B cell (primary cell): ENCODE measurements around the gene ZNF831. TPM values are rescaled to one million over a fixed set of nuclear protein-coding genes. Genes with fewer than 3 reads are reported as not detected.

ENCODE experiments used
- ATAC-seq: fragments of 200-7000 bp; cut with Tn5 transposase; one replicate; pipeline ENCODE4 v1.10.0; 2021; ENCODE audit warnings: low read depth, mild to moderate bottlenecking, moderate number of reproducible peaks, moderate library complexity
- CTCF ChIA-PET: fragments of 350-600 bp; sonication (Branson Sonifier 250); formaldehyde crosslinking; loops from one replicate; lab custom pipeline; 2021; ENCODE audit warnings: antibody characterized with exemption, inconsistent platforms; lab: Charles Lee
- POLR2A ChIA-PET: fragments of 350-600 bp; sonication (Branson Sonifier 250); formaldehyde crosslinking; loops from one replicate; lab custom pipeline; 2021; ENCODE audit warnings: antibody characterized with exemption; lab: Charles Lee
- DNase-seq: peaks from one replicate; pipeline ENCODE4 v3.0.0; 2013
- H2AFZ ChIP-seq: 2 replicates; pipeline ENCODE4 v1.6.1; 2012; ENCODE audit warnings: mild to moderate bottlenecking, low read depth, low read length; ENCODE audit not compliant: insufficient read depth, poor library complexity, severe bottlenecking
- H3K27ac ChIP-seq, 2 donors: 1 replicate in 1 of 2; 2 replicates in 1 of 2; pipeline ENCODE4 v1.5.1; 2012 to 2013; ENCODE audit warnings: low read length in 2 of 2, mild to moderate bottlenecking in 2 of 2, moderate library complexity in 1 of 2
- H3K27me3 ChIP-seq, 4 experiments: fragments of 200-600 bp in 1 of 4; sonication (generic) in 1 of 4; replicated peaks in 1 of 4; 1 replicate in 2 of 4; 2 replicates in 2 of 4; pipeline versions ENCODE4 v1.6.1 to v1.7.0; 2013 to 2016; ENCODE audit warnings: low read length in 3 of 4, mild to moderate bottlenecking in 2 of 4, mixed read lengths in 1 of 4, moderate library complexity in 1 of 4; ENCODE audit not compliant: insufficient read depth in 4 of 4, control insufficient read depth in 3 of 4; ENCODE audit errors: control extremely low read depth in 1 of 4
- H3K36me3 ChIP-seq, 2 experiments: replicated peaks in 1 of 2; 1 replicate in 1 of 2; 2 replicates in 1 of 2; pipeline versions ENCODE4 v1.6.1 to v1.7.1; 2013; ENCODE audit warnings: low read length in 1 of 2; ENCODE audit not compliant: insufficient read depth in 2 of 2, control insufficient read depth in 1 of 2; ENCODE audit errors: control extremely low read depth in 1 of 2, extremely low read depth in 1 of 2
- H3K4me1 ChIP-seq, 2 donors: fragments of 200-600 bp in 1 of 2; sonication (generic) in 1 of 2; 1 replicate in 1 of 2; 2 replicates in 1 of 2; pipeline versions ENCODE4 v1.5.1 to v1.6.1; 2013 to 2017; ENCODE audit warnings: low read length in 2 of 2; ENCODE audit not compliant: control insufficient read depth in 2 of 2, insufficient read depth in 2 of 2
- H3K4me2 ChIP-seq: replicated peaks from 2 replicates; pipeline ENCODE3; 2012; ENCODE audit warnings: mild to moderate bottlenecking, low read depth, low read length; ENCODE audit not compliant: poor library complexity, severe bottlenecking
- H3K4me3 ChIP-seq, 5 experiments: fragments of 200-600 bp in 1 of 5; sonication (generic) in 1 of 5; 1 replicate in 3 of 5; 2 replicates in 2 of 5; pipeline versions ENCODE4 v1.5.1 to v1.7.0; 2011 to 2016; ENCODE audit warnings: low read length in 4 of 5, mild to moderate bottlenecking in 4 of 5, low read depth in 2 of 5, control low read depth in 1 of 5, moderate library complexity in 1 of 5; ENCODE audit not compliant: insufficient read depth in 1 of 5; ENCODE audit errors: control extremely low read depth in 1 of 5, extremely low read depth in 1 of 5
- H3K79me2 ChIP-seq: fragments of 200-600 bp; sonication (generic); one replicate; pipeline ENCODE4 v1.6.0; 2016; ENCODE audit warnings: low read length; ENCODE audit not compliant: control insufficient read depth, insufficient read depth
- H3K9ac ChIP-seq: fragments of 200-600 bp; sonication (generic); 2 replicates; pipeline ENCODE4 v1.6.1; 2017; ENCODE audit warnings: mild to moderate bottlenecking, low read length, moderate library complexity
- H3K9me3 ChIP-seq, 3 donors: one replicate each; pipeline versions ENCODE4 v1.6.1 to v1.7.1; 2013; ENCODE audit warnings: low read length in 2 of 3; ENCODE audit not compliant: control insufficient read depth in 2 of 3, insufficient read depth in 1 of 3; ENCODE audit errors: control extremely low read depth in 1 of 3
- H4K20me1 ChIP-seq: 2 replicates; pipeline ENCODE4 v1.6.0; 2012; ENCODE audit warnings: mild to moderate bottlenecking, low read length; ENCODE audit not compliant: insufficient read depth, control insufficient read depth, poor library complexity, severe bottlenecking
- H3K27ac Mint-ChIP-seq: one replicate; pipeline ENCODE4 v1.8.0; 2021; ENCODE audit warnings: mixed read lengths
- H3K27me3 Mint-ChIP-seq: one replicate; pipeline ENCODE4 v1.8.0; 2021; ENCODE audit warnings: mixed read lengths
- H3K4me1 Mint-ChIP-seq: one replicate; pipeline ENCODE4 v1.8.0; 2021; ENCODE audit warnings: mixed read lengths
- H3K4me3 Mint-ChIP-seq: one replicate; pipeline ENCODE4 v1.8.0; 2021; ENCODE audit warnings: mixed read lengths
- H3K9me3 Mint-ChIP-seq: one replicate; pipeline ENCODE4 v1.8.0; 2022; ENCODE audit warnings: mixed read lengths; ENCODE audit not compliant: insufficient read depth
- CTCF ChIP-seq: fragments of 200-600 bp; IDR thresholded peaks from one replicate; pipeline ENCODE4 v1.8.0; 2022; ENCODE audit warnings: antibody characterized with exemption, mild to moderate bottlenecking
- EZH2 ChIP-seq: IDR thresholded peaks from 2 replicates; pipeline ENCODE4 v1.6.1; 2012; ENCODE audit warnings: borderline replicate concordance, low read depth, mild to moderate bottlenecking, moderate library complexity, low read length; ENCODE audit not compliant: insufficient read depth, poor library complexity, severe bottlenecking
- WGBS: methylation state at CpG from one replicate; pipeline ENCODE4 v1.1.5; 2013; ENCODE audit warnings: missing lambda C conversion rate; ENCODE audit not compliant: insufficient coverage; 5-methylcytosine and 5-hydroxymethylcytosine counted together
- intact Hi-C: fragments of 100-400 bp; cut with micrococcal nuclease; formaldehyde crosslinking; loops from one replicate; pipeline ENCODE4 v1.10.0; 2022
- polyA plus RNA-seq: library from polyadenylated mRNA; depleted of rRNA; stranded (reverse); fragments of >200 nt; gene quantifications from 2 replicates; pipeline ENCODE4 v1.2.3, GENCODE V29; 2012
- total RNA-seq, 2 donors: library from RNA; stranded (reverse); fragments of 120-200 nt in 1 of 2; gene quantifications; 1 replicate in 1 of 2; 2 replicates in 1 of 2; pipeline versions ENCODE4 v1.2.3 to v1.2.4, GENCODE V29; 2013 to 2022

ZNF831 gene
- total and polyA plus RNA-seq, 2 donors (not counting 1 experiment from before 2014, with no cell fraction given), result 1.7 to 14.1 TPM

GRCh38 chr20:59121714-59122565 lies 41.7 kb upstream of the ZNF831 start:
- H3K4me2 ChIP-seq, result peak overlapping the region; percentile 87
- DNase-seq (peak; percentile 44), ATAC-seq (no peak)
- H3K4me3 Mint-ChIP-seq, result peak overlapping the region; percentile 91
- H4K20me1 ChIP-seq, result no peaks in the 10 kb centered on the region
- no peak for TF ChIP-seq EZH2
- no peak for TF ChIP-seq CTCF
- H3K27ac Mint-ChIP-seq, result peak overlapping the region; percentile 98
- H3K9ac ChIP-seq, result peak overlapping the region; percentile 71
- POLR2A ChIA-PET, result interaction anchor here (0.6 to 1.4 kb wide), 6 partner anchors 41 to 1686 kb away, joined by 3 to 6 read pairs (median 4); partner anchors contain the start of gene ZNF831
- peak overlapping the region in 1 of 5 experiments; percentile 71 for H3K4me3 ChIP-seq
- H3K27me3 ChIP-seq, result no peaks in the 10 kb centered on the region
- peaks cover 82% of the 10 kb centered on the region for H3K4me1 Mint-ChIP-seq
- peaks cover 72 to 75% of the 10 kb centered on the region in 2 donors for H3K4me1 ChIP-seq
- WGBS, result 89% methylated on average over 3 of the region's 8 CpGs
- H3K36me3 ChIP-seq, result no peaks in the 10 kb centered on the region
- intact Hi-C loops, result loop anchor here (1.0 to 10.0 kb wide), 4 partner anchors 21 to 1417 kb away; partner anchors contain the start of gene PRELID3B
- no peaks in the 10 kb centered on the region for H3K9me3 Mint-ChIP-seq
- H3K27me3 Mint-ChIP-seq, result no peaks in the 10 kb centered on the region
- CTCF ChIA-PET, result interaction anchor here (0.8 to 6.9 kb wide), 16 partner anchors 12 to 103 kb away, joined by 3 to 68 read pairs (median 4); partner anchors contain the start of gene ZNF831
- peaks cover 37% of the 10 kb centered on the region for H3K79me2 ChIP-seq
- H3K27ac ChIP-seq, result peak overlapping the region; percentile 95
- peak overlapping the region; percentile 65 for H2AFZ ChIP-seq
- H3K9me3 ChIP-seq, result peaks cover 0 to 5% (median 0%) of the 10 kb centered on the region in 3 donors
